ENCODE results near the gene SLIRP.
"Not testable (repeated sequence)": the region's sequence is repeated elsewhere in the genome, so short reads cannot be mapped to it uniquely, and the experiment has no call there.

Gene SLIRP

GRCh38 chr14:77707724-77708408 is at the start of gene SLIRP, which contains the start of gene ALKBH1:
Gene SLIRP, plus strand, starts transcription at chr14:77708103. Its CDS starts 9 bp downstream, at chr14:77708112.
Gene ALKBH1, minus strand, starts transcription at chr14:77708023. Its CDS starts 19 bp downstream, at chr14:77708004.
- peak within 1 kb of the TSS; percentile 95 for H3K4me3 ChIP-seq (ENCODE audit: low read length, poor library complexity, severe bottlenecking)
- H3K27me3 ChIP-seq (ENCODE audit: insufficient read depth, low read length, poor library complexity, severe bottlenecking) = no peaks in the 10 kb centered on the region
- H3K36me3 ChIP-seq (ENCODE audit: insufficient read depth, low read length) = peaks cover 32% of the 10 kb centered on the region
- peaks cover 68% of the 10 kb centered on the region for H3K79me2 ChIP-seq (ENCODE audit: insufficient read depth, low read length)
- H3K4me1 ChIP-seq (ENCODE audit: insufficient read depth, low read length, poor library complexity, severe bottlenecking) = peaks cover 33% of the 10 kb centered on the region
- peaks cover 46% of the 10 kb centered on the region for H4K20me1 ChIP-seq (ENCODE audit: insufficient read depth, low read length, poor library complexity, severe bottlenecking)
- no peaks in the 10 kb centered on the region for H3K9me3 ChIP-seq (ENCODE audit: insufficient read depth, low read depth, low read length)
- H3F3A ChIP-seq (ENCODE audit: low read depth) = no peaks in the 10 kb centered on the region
- H3K9ac ChIP-seq (ENCODE audit: low read depth, low read length, poor library complexity, severe bottlenecking) = peak within 1 kb of the TSS; percentile 89
- H3K9me2 ChIP-seq (replicated peaks; ENCODE audit: low read depth, low read length) = no peaks in the 10 kb centered on the region
- no peak for TF ChIP-seq EZH2phosphoT487 (IDR thresholded peaks at IDR 0.05; ENCODE audit: borderline replicate concordance)
- TF ChIP-seq, protein P1, sequence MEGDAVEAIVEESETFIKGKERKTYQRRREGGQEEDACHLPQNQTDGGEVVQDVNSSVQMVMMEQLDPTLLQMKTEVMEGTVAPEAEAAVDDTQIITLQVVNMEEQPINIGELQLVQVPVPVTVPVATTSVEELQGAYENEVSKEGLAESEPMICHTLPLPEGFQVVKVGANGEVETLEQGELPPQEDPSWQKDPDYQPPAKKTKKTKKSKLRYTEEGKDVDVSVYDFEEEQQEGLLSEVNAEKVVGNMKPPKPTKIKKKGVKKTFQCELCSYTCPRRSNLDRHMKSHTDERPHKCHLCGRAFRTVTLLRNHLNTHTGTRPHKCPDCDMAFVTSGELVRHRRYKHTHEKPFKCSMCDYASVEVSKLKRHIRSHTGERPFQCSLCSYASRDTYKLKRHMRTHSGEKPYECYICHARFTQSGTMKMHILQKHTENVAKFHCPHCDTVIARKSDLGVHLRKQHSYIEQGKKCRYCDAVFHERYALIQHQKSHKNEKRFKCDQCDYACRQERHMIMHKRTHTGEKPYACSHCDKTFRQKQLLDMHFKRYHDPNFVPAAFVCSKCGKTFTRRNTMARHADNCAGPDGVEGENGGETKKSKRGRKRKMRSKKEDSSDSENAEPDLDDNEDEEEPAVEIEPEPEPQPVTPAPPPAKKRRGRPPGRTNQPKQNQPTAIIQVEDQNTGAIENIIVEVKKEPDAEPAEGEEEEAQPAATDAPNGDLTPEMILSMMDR (conservative IDR thresholded peaks at IDR 0.05; ENCODE audit: low read length) = no peak
- peak within 1 kb of the TSS; percentile 89 for H2AFZ ChIP-seq (ENCODE audit: low read length)
- peak within 1 kb of the TSS; percentile 97 for H3K4me2 ChIP-seq (ENCODE audit: low read depth, low read length, poor library complexity, severe bottlenecking)

DNA sequence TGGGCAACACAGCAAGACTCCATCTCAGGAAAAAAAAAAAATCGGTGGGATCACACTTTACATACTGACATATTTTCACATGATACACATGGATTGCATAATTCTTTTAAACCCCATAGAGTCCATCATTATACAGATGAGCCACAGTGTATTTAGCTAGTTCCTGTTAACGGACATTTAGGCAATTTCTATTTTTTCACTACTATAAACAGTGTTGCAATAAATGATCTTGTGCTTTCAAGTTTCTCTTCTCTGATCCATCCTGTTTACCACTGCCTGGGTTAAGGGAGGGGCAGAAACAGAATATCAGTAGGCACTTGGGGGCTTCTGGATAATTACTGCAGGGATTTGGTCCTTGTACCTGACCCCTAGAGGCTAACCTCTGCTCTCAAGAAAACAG is 48.1 kb upstream of the SLIRP start:
- Histone ChIP-seq H3K4me3 (ENCODE audit: low read length, poor library complexity, severe bottlenecking) (no peak overlapping the region), H3F3A (ENCODE audit: low read depth) (no peaks in the 10 kb centered on the region), H3K9me2 (replicated peaks; ENCODE audit: low read depth, low read length) (no peaks in the 10 kb centered on the region), H3K36me3 (ENCODE audit: insufficient read depth, low read length) (no peaks in the 10 kb centered on the region), H3K79me2 (ENCODE audit: insufficient read depth, low read length) (no peaks in the 10 kb centered on the region), H3K4me2 (ENCODE audit: low read depth, low read length, poor library complexity, severe bottlenecking) (no peak overlapping the region), H3K4me1 (ENCODE audit: insufficient read depth, low read length, poor library complexity, severe bottlenecking) (no peaks in the 10 kb centered on the region), H3K27me3 (ENCODE audit: insufficient read depth, low read length, poor library complexity, severe bottlenecking) (no peaks in the 10 kb centered on the region), H2AFZ (ENCODE audit: low read length) (no peak overlapping the region), H4K20me1 (ENCODE audit: insufficient read depth, low read length, poor library complexity, severe bottlenecking) (no peaks in the 10 kb centered on the region), H3K9me3 (ENCODE audit: insufficient read depth, low read depth, low read length) (no peaks in the 10 kb centered on the region), H3K9ac (ENCODE audit: low read depth, low read length, poor library complexity, severe bottlenecking) (no peak overlapping the region)
- no peak for TF ChIP-seq EZH2phosphoT487 (IDR thresholded peaks at IDR 0.05; ENCODE audit: borderline replicate concordance)
- TF ChIP-seq, protein P1 (conservative IDR thresholded peaks at IDR 0.05; ENCODE audit: low read length) = no peak

GRCh38 chr14:77660754-77661153 is 47.1 kb upstream of the SLIRP start:
- TF ChIP-seq, protein P1 (conservative IDR thresholded peaks at IDR 0.05; ENCODE audit: low read length) = no peak
- TF ChIP-seq EZH2phosphoT487 (IDR thresholded peaks at IDR 0.05; ENCODE audit: borderline replicate concordance) = no peak
- no peaks in the 10 kb centered on the region for H3K4me1 ChIP-seq (ENCODE audit: insufficient read depth, low read length, poor library complexity, severe bottlenecking)

DNA sequence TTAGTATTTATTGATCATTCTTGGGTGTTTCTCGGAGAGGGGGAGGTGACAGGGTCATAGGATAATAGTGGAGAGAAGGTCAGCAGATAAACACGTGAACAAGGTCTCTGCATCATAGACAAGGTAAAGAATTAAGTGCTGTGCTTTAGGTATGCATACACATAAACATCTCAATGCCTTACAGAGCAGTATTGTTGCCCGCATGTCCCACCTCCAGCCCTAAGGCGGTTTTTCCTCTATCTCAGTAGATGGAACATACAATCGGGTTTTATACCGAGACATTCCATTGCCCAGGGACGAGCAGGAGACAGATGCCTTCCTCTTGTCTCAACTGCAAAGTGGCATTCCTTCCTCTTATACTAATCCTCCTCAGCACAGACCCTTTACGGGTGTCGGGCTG is 46.3 kb upstream of the SLIRP start:
- not testable (repeated sequence) for H2AFZ ChIP-seq (ENCODE audit: low read length); H3K27me3 ChIP-seq (ENCODE audit: insufficient read depth, low read length, poor library complexity, severe bottlenecking); H4K20me1 ChIP-seq (ENCODE audit: insufficient read depth, low read length, poor library complexity, severe bottlenecking); H3K9me3 ChIP-seq (ENCODE audit: insufficient read depth, low read depth, low read length); H3K79me2 ChIP-seq (ENCODE audit: insufficient read depth, low read length); H3K9ac ChIP-seq (ENCODE audit: low read depth, low read length, poor library complexity, severe bottlenecking); H3K4me1 ChIP-seq (ENCODE audit: insufficient read depth, low read length, poor library complexity, severe bottlenecking); H3K4me2 ChIP-seq (ENCODE audit: low read depth, low read length, poor library complexity, severe bottlenecking); H3F3A ChIP-seq (ENCODE audit: low read depth); H3K4me3 ChIP-seq (ENCODE audit: low read length, poor library complexity, severe bottlenecking); H3K9me2 ChIP-seq (replicated peaks; ENCODE audit: low read depth, low read length); H3K36me3 ChIP-seq (ENCODE audit: insufficient read depth, low read length)

More at GRCh38 chr14:77660754-77661153, 47.1 kb upstream of the SLIRP start:
- Histone ChIP-seq H2AFZ (ENCODE audit: low read length) (no peak overlapping the region), H3F3A (ENCODE audit: low read depth) (no peaks in the 10 kb centered on the region), H4K20me1 (ENCODE audit: insufficient read depth, low read length, poor library complexity, severe bottlenecking) (no peaks in the 10 kb centered on the region), H3K79me2 (ENCODE audit: insufficient read depth, low read length) (no peaks in the 10 kb centered on the region), H3K36me3 (ENCODE audit: insufficient read depth, low read length) (no peaks in the 10 kb centered on the region), H3K4me2 (ENCODE audit: low read depth, low read length, poor library complexity, severe bottlenecking) (no peak overlapping the region), H3K9me3 (ENCODE audit: insufficient read depth, low read depth, low read length) (no peaks in the 10 kb centered on the region), H3K9ac (ENCODE audit: low read depth, low read length, poor library complexity, severe bottlenecking) (no peak overlapping the region), H3K4me3 (ENCODE audit: low read length, poor library complexity, severe bottlenecking) (no peak overlapping the region), H3K27me3 (ENCODE audit: insufficient read depth, low read length, poor library complexity, severe bottlenecking) (no peaks in the 10 kb centered on the region), H3K9me2 (replicated peaks; ENCODE audit: low read depth, low read length) (no peaks in the 10 kb centered on the region)
